Neuronal stem cell (in vitro differentiated cells): ENCODE measurements around the gene TYW1B.
"Not testable (repeated sequence)": the region's sequence is repeated elsewhere in the genome, so short reads cannot be mapped to it uniquely, and the experiment has no call there.

Experiments
- DNase-seq: peaks from one replicate; pipeline ENCODE4 v3.0.0-alpha.2; 2013; ENCODE audit warnings: low spot score
- H2AFZ ChIP-seq: one replicate; pipeline ENCODE4 v1.6.1; 2013; ENCODE audit warnings: mild to moderate bottlenecking, low read length, inconsistent platforms
- H2AK5ac ChIP-seq: 2 replicates; pipeline ENCODE4 v1.6.1; 2013; ENCODE audit warnings: low read depth, mild to moderate bottlenecking, inconsistent platforms, low read length, moderate library complexity, mixed read lengths
- H2BK120ac ChIP-seq: 2 replicates; pipeline ENCODE4 v1.6.1; 2013; ENCODE audit warnings: low read depth, mild to moderate bottlenecking, inconsistent platforms, low read length, moderate library complexity, mixed read lengths
- H2BK12ac ChIP-seq: one replicate; pipeline ENCODE4 v1.6.1; 2013; ENCODE audit warnings: low read length, inconsistent platforms
- H2BK15ac ChIP-seq: 2 replicates; pipeline ENCODE4 v1.6.1; 2013; ENCODE audit warnings: mild to moderate bottlenecking, low read length, inconsistent platforms, mixed read lengths
- H2BK5ac ChIP-seq: one replicate; pipeline ENCODE4 v1.6.1; 2013; ENCODE audit warnings: inconsistent platforms, mild to moderate bottlenecking, low read length, moderate library complexity
- H3K14ac ChIP-seq: one replicate; pipeline ENCODE4 v1.6.1; 2013; ENCODE audit warnings: low read length, inconsistent platforms
- H3K18ac ChIP-seq: 2 replicates; pipeline ENCODE4 v1.6.1; 2013; ENCODE audit warnings: low read length, inconsistent platforms
- H3K23ac ChIP-seq: 2 replicates; pipeline ENCODE4 v1.6.1; 2013; ENCODE audit warnings: low read depth, mild to moderate bottlenecking, mixed read lengths, low read length, inconsistent platforms; ENCODE audit not compliant: poor library complexity
- H3K27ac ChIP-seq: replicated peaks from 3 replicates; pipeline ENCODE4 v1.5.1; 2013; ENCODE audit warnings: low read length, inconsistent platforms
- H3K27me3 ChIP-seq, 3 experiments: 2 replicates each; pipeline ENCODE4 v1.6.1; 2013; ENCODE audit warnings: low read length in 3 of 3, mild to moderate bottlenecking in 2 of 3, inconsistent platforms in 1 of 3, low read depth in 1 of 3, mixed read lengths in 1 of 3, moderate library complexity in 1 of 3; ENCODE audit not compliant: control insufficient read depth in 3 of 3, insufficient read depth in 3 of 3
- H3K36me3 ChIP-seq, 2 donors: replicated peaks in 1 of 2; 2 replicates each; pipeline ENCODE4 v1.6.1; 2013; ENCODE audit warnings: low read length in 2 of 2; ENCODE audit not compliant: control insufficient read depth in 2 of 2, insufficient read depth in 2 of 2
- H3K4ac ChIP-seq: 2 replicates; pipeline ENCODE4 v1.6.1; 2013; ENCODE audit warnings: inconsistent platforms, mild to moderate bottlenecking, low read length, moderate library complexity
- H3K4me1 ChIP-seq, 2 donors: 1 replicate in 1 of 2; 2 replicates in 1 of 2; pipeline ENCODE4 v1.6.1; 2013; ENCODE audit warnings: low read length in 2 of 2, low read depth in 1 of 2; ENCODE audit not compliant: control insufficient read depth in 2 of 2, insufficient read depth in 1 of 2
- H3K4me2 ChIP-seq: one replicate; pipeline ENCODE4 v1.6.1; 2013; ENCODE audit warnings: mild to moderate bottlenecking, low read length, inconsistent platforms; ENCODE audit not compliant: insufficient read depth, poor library complexity, severe bottlenecking
- H3K4me3 ChIP-seq, 2 donors: 2 replicates each; pipeline ENCODE4 v1.5.1; 2013; ENCODE audit warnings: low read length in 2 of 2, mild to moderate bottlenecking in 2 of 2, inconsistent platforms in 1 of 2, moderate library complexity in 1 of 2
- H3K79me1 ChIP-seq: one replicate; pipeline ENCODE4 v1.6.1; 2013; ENCODE audit warnings: low read depth, mild to moderate bottlenecking, inconsistent platforms, low read length, moderate library complexity
- H3K9ac ChIP-seq: one replicate; pipeline ENCODE4 v1.6.1; 2013; ENCODE audit warnings: mild to moderate bottlenecking, low read depth, low read length, inconsistent platforms; ENCODE audit not compliant: poor library complexity
- H3K9me3 ChIP-seq, 2 donors: replicated peaks in 1 of 2; 2 replicates each; pipeline versions ENCODE3 to v1.6.1; 2013; ENCODE audit warnings: low read length in 2 of 2, mild to moderate bottlenecking in 2 of 2, inconsistent platforms in 1 of 2, low read depth in 1 of 2, mixed read lengths in 1 of 2, moderate library complexity in 1 of 2; ENCODE audit not compliant: control insufficient read depth in 2 of 2, insufficient read depth in 1 of 2
- H4K8ac ChIP-seq: one replicate; pipeline ENCODE4 v1.6.1; 2013; ENCODE audit warnings: low read depth, mild to moderate bottlenecking, inconsistent platforms, low read length, moderate library complexity
- H4K91ac ChIP-seq: one replicate; pipeline ENCODE4 v1.6.1; 2013; ENCODE audit warnings: low read length, low read depth, mild to moderate bottlenecking, inconsistent platforms; ENCODE audit not compliant: poor library complexity
- WGBS, 2 donors: extraction: QIAGEN DNeasy Blood & Tissue Kit; methylation state at CpG; one replicate each; pipeline ENCODE4 v1.1.7; 2013; ENCODE audit warnings: missing lambda C conversion rate in 2 of 2, mixed read lengths in 1 of 2; ENCODE audit not compliant: insufficient read length in 2 of 2, insufficient replicate concordance in 1 of 2; ENCODE audit errors: extremely low coverage in 2 of 2; 5-methylcytosine and 5-hydroxymethylcytosine counted together

Gene TYW1B

DNA sequence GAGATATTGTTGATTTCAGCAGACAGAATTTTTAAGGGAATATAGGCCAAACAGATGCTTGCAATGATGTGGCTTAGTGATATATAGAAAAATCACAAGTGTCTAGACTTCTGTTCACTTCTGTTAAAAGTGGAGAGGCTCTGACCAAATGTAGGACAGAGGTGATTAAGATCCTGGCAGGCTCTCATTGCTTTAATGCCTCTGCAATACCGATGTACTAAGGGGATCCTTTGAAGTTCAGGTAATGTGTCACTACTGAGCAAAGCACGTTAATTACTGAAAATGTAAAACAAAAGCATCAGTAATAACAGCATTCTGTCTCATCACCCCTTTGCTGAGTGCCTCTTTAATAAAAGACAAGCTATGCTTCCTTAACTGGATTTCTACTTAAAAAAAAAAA is 131.4 kb downstream of the TYW1B start:
- not testable (repeated sequence) for H3K27ac ChIP-seq

DNA sequence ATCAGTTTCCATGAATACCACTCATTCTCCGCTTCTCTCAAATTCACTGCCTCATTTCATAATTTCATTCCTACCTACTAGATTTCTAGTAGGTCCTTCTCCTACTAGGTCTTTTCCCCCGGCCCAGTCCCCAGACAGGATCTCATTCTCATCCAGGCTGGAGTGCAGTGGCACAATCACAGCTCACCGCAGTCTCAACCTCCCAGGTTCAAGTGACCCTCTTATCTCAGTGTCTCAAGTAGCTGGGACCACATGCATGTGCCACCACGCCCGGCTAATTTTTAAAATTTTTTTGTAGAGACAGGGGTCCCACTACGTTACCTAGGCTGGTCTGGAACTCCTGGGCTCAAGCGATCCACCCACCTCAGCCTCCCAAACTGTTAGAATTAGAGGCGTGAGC is 132.5 kb downstream of the TYW1B start:
- WGBS, 2 donors, result no CpG with 5 or more reads among the region's 8 CpGs
- H4K8ac ChIP-seq, result not testable (repeated sequence)

More for the DNA sequence above, 131.4 kb downstream of the TYW1B start:
- not testable (repeated sequence) for H2BK120ac ChIP-seq, DNase-seq, H4K8ac ChIP-seq, H2AK5ac ChIP-seq, H2BK12ac ChIP-seq, H3K27me3 ChIP-seq, H2BK15ac ChIP-seq, H3K9ac ChIP-seq, H3K18ac ChIP-seq, H3K23ac ChIP-seq, H2AFZ ChIP-seq, H4K91ac ChIP-seq, H3K4me3 ChIP-seq, H3K36me3 ChIP-seq, H3K4me2 ChIP-seq, H3K14ac ChIP-seq, H3K79me1 ChIP-seq, H2BK5ac ChIP-seq, H3K9me3 ChIP-seq, H3K4me1 ChIP-seq, H3K4ac ChIP-seq
- WGBS, 2 donors, result no CpG with 5 or more reads among the region's 2 CpGs

DNA sequence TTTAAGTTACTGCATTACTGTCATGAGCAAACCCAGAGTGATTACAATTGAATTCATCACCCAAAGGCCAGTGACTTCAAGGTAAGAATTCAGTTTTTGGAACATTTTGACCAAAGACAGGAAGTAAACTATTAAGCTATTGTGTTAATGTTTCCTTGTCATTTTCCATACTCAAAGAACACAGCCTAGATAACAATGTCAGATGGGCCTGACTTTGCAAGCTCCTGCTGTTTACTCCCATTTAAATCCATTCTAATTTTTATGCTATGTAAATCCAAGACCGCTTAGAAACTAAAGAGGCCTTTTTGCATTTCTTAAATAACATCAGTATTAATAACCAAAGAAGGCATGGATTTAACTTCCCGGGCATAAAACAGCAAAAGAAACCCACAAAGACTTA is 136.6 kb downstream of the TYW1B start:
- not testable (repeated sequence) for H2AFZ ChIP-seq, H2BK15ac ChIP-seq, H3K9ac ChIP-seq

More for the DNA sequence above, 132.5 kb downstream of the TYW1B start:
- H3K23ac ChIP-seq, H3K27me3 ChIP-seq, H2BK5ac ChIP-seq, H3K9ac ChIP-seq, H2AK5ac ChIP-seq, H3K14ac ChIP-seq, H2BK12ac ChIP-seq, H2BK15ac ChIP-seq, H3K27ac ChIP-seq, H3K4me2 ChIP-seq, H4K91ac ChIP-seq, H3K79me1 ChIP-seq, H3K9me3 ChIP-seq, H3K36me3 ChIP-seq, H2AFZ ChIP-seq, H3K4me3 ChIP-seq, H3K4me1 ChIP-seq, DNase-seq, H3K18ac ChIP-seq, H3K4ac ChIP-seq, H2BK120ac ChIP-seq: not testable (repeated sequence)

GRCh38 chr7:72690177-72690576 is 137.8 kb downstream of the TYW1B start:
- H3K4me2 ChIP-seq, H3K4me1 ChIP-seq, H2BK5ac ChIP-seq, H4K91ac ChIP-seq, H3K27me3 ChIP-seq, H2BK120ac ChIP-seq, H4K8ac ChIP-seq, H3K18ac ChIP-seq, H3K36me3 ChIP-seq, H2AK5ac ChIP-seq, H3K4me3 ChIP-seq, H2AFZ ChIP-seq, H3K79me1 ChIP-seq, H3K27ac ChIP-seq, H3K14ac ChIP-seq, DNase-seq, H3K4ac ChIP-seq, H3K23ac ChIP-seq, H3K9ac ChIP-seq, H2BK12ac ChIP-seq, H2BK15ac ChIP-seq, H3K9me3 ChIP-seq: not testable (repeated sequence)
- no CpG with 5 or more reads among the region's 2 CpGs for WGBS, 2 donors

More for the DNA sequence above, 136.6 kb downstream of the TYW1B start:
- not testable (repeated sequence) for H3K14ac ChIP-seq, H3K18ac ChIP-seq, H3K4me1 ChIP-seq, H3K23ac ChIP-seq, H3K4me3 ChIP-seq, H3K27ac ChIP-seq, H3K4me2 ChIP-seq, H3K79me1 ChIP-seq, H3K4ac ChIP-seq, DNase-seq, H2AK5ac ChIP-seq, H3K27me3 ChIP-seq, H3K9me3 ChIP-seq, H3K36me3 ChIP-seq, H2BK5ac ChIP-seq, H2BK12ac ChIP-seq, H2BK120ac ChIP-seq, H4K8ac ChIP-seq, H4K91ac ChIP-seq
- WGBS, 2 donors, result no CpG with 5 or more reads among the region's 2 CpGs
